Posterior vena cava (tissue), 2 donors: Measurements from ENCODE around the gene FLVCR1. TPM values are rescaled to one million over a fixed set of nuclear protein-coding genes. Genes with fewer than 3 reads are reported as not detected.
"Not testable (repeated sequence)": the region's sequence is repeated elsewhere in the genome, so short reads cannot be mapped to it uniquely, and the experiment has no call there.

Source experiments
- DNase-seq: peaks from one replicate; pipeline ENCODE4 v3.0.0-alpha.2; 2020; ENCODE audit warnings: low spot score
- intact Hi-C, 2 donors: fragments of 100-400 bp; cut with DNase I; formaldehyde crosslinking; loops; one replicate each; pipeline versions ENCODE4 v1.14.1 to v1.14.2; 2022 to 2023
- total RNA-seq, 2 donors: library from RNA; stranded (reverse); fragmentation: NEBNext Ultra II Directional; extraction: Animal tissue kit (Norgen Biotek cat#: 25700); gene quantifications; one replicate each; pipeline ENCODE4 v1.2.1, GENCODE V29; 2021
- donor health status: DM: yes; HTN: yes; CAD: no.
- donor health status: DM: yes; HTN: yes; CAD: no.

The FLVCR1 gene
- total RNA-seq, 2 donors from 2014 or later, result 5.9 to 6.7 TPM

GRCh38 chr1:212856755-212857154, 1.3 kb upstream of the FLVCR1 start:
- intact Hi-C loops, result no loop called here
- no peak for DNase-seq

GRCh38 chr1:212858461-212859265, 588 bp downstream of the FLVCR1 start:
- DNase-seq, result peak; percentile 81
- intact Hi-C loops, result no loop called here

- intact Hi-C loops, result no loop called here
- no peak for DNase-seq
Observed at GRCh38 chr1:212860713-212861581, 2.9 kb downstream of the FLVCR1 start.

- no peak for DNase-seq
- intact Hi-C loops, result no loop called here
Observed at GRCh38 chr1:212862111-212862690, 4.1 kb downstream of the FLVCR1 start.

- intact Hi-C loops, DNase-seq: not testable (repeated sequence)
Observed at GRCh38 chr1:212863345-212863744, 5.3 kb downstream of the FLVCR1 start.

GRCh38 chr1:212864201-212864600, 6.1 kb downstream of the FLVCR1 start:
- DNase-seq, result no peak
- intact Hi-C loops, result no loop called here

- intact Hi-C loops, result no loop called here
- no peak for DNase-seq
Observed at GRCh38 chr1:212867192-212867591, 9.1 kb downstream of the FLVCR1 start.

GRCh38 chr1:212871976-212872375, 13.9 kb downstream of the FLVCR1 start:
- DNase-seq, result no peak
- intact Hi-C loops, result no loop called here

GRCh38 chr1:212873518-212873917, 15.4 kb downstream of the FLVCR1 start:
- no peak for DNase-seq
- intact Hi-C loops, result no loop called here

GRCh38 chr1:212878418-212878817, 20.3 kb downstream of the FLVCR1 start:
- no peak for DNase-seq
- intact Hi-C loops, result no loop called here

GRCh38 chr1:212879947-212880690, 22.0 kb downstream of the FLVCR1 start:
- no peak for DNase-seq
- intact Hi-C loops, result no loop called here

GRCh38 chr1:212884592-212884991, 26.5 kb downstream of the FLVCR1 start:
- no peak for DNase-seq

GRCh38 chr1:212892108-212892507, 34.0 kb downstream of the FLVCR1 start:
- intact Hi-C loops, result no loop called here
- no peak for DNase-seq

More at GRCh38 chr1:212884592-212884991, 26.5 kb downstream of the FLVCR1 start:
- intact Hi-C loops, result no loop called here

GRCh38 chr1:212899845-212900244, 41.8 kb downstream of the FLVCR1 start:
- intact Hi-C loops, result no loop called here
- DNase-seq, result no peak

GRCh38 chr1:212901290-212901689, 43.2 kb downstream of the FLVCR1 start:
- intact Hi-C loops, result no loop called here

GRCh38 chr1:212902054-212902453, 44.0 kb downstream of the FLVCR1 start:
- DNase-seq, result no peak
- intact Hi-C loops, result no loop called here

More at GRCh38 chr1:212901290-212901689, 43.2 kb downstream of the FLVCR1 start:
- no peak for DNase-seq

GRCh38 chr1:212903664-212904063, 45.6 kb downstream of the FLVCR1 start:
- DNase-seq, result no peak
- intact Hi-C loops, result no loop called here

- DNase-seq, intact Hi-C loops: not testable (repeated sequence)
Observed at GRCh38 chr1:212908071-212908470, 50.0 kb downstream of the FLVCR1 start.

GRCh38 chr1:212908971-212909370, 50.9 kb downstream of the FLVCR1 start:
- intact Hi-C loops, result no loop called here
- no peak for DNase-seq
